HT-29 (cell line): ENCODE results near the gene NOD2. TPM values are rescaled to one million over a fixed set of nuclear protein-coding genes. Genes with fewer than 3 reads are reported as not detected.

ENCODE experiments used
- DNase-seq: peaks from one replicate; pipeline ENCODE4 v3.0.0-alpha.2; 2015; ENCODE audit warnings: low spot score
- total RNA-seq: library from RNA; depleted of rRNA; stranded (reverse); fragments of >200 nt; shearing (Covaris generic); gene quantifications from 2 replicates; pipeline ENCODE4 v1.2.3, GENCODE V29; 2014

NOD2 gene
- total RNA-seq, 1 experiment from 2014 or later, result not detected

DNA sequence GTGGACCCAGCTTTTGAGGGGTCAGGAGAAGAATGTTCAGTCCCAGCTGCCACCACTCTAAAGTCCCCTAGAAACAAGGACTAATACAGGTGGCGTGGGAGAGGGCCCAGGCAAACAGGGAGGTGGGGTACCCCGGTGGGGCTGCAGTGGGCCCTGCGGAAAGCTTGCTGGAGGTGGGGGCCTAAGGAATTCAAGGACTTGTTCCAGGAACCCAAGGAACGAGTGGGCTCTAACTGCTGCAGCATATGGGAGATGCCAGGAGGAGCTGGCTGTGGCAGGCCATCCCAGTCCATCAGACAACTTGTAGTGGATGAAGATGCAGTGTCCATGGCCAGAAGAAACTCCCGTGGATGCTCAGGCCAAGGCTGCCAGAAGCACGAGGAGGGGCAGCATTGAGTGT is 22.9 kb upstream of the NOD2 start:
- no peak for DNase-seq

- DNase-seq, result peak; percentile 27
These were observed 21.7 kb upstream of the NOD2 start for GRCh38 chr16:50671644-50672260.

- no peak for DNase-seq
These were observed 19.7 kb upstream of the NOD2 start for GRCh38 chr16:50673496-50674275.

GRCh38 chr16:50674831-50675230 is 18.6 kb upstream of the NOD2 start:
- no peak for DNase-seq

DNA sequence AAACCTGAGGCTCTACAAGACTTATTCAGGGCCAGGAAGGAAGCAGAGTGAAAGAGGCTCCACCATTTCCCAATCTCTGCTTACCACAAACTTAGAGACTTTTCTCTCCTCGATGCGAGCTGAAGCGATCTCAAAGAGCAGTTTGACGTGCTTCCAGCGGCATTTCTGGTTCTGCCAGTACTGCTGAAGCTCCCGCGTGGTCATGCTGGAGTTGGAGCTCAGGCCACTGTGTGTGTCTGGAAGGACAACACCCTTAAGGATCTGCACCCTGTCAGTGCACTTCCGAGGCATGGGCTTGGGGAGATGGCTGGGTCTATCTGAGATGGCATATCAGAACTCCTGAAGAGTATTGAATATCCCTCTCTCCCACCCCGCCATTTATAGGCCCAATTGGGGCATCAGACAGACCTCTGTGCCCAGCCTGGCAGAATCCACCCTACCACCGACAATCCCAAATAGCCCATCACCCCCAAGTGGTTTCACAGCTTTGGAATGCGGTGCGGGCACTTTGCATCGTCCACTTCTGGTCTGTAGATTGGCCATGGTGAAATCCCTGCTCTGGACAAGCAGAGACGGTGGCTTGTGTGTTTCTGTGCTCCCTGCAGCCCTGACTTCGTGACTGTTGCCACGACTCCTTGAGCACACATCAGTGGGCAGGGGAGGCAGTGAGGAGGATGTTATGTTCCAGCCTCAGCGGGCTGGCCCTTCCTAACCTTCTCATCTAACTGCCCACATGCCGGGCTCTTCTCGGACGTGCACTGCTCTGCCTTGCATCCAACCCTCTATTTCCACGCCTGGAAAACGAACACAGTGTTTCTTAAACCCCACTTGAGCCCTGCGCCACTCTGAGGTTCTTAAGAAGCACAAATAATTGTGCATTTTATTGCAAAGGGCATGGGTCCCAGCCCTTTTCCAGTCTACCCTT is 17.5 kb upstream of the NOD2 start:
- no peak for DNase-seq

GRCh38 chr16:50676684-50677225 is 16.7 kb upstream of the NOD2 start:
- DNase-seq, result no peak

GRCh38 chr16:50677351-50677750 is 16.1 kb upstream of the NOD2 start:
- no peak for DNase-seq

GRCh38 chr16:50678531-50678930 is 14.9 kb upstream of the NOD2 start:
- DNase-seq, result no peak

- no peak for DNase-seq
These were observed 14.1 kb upstream of the NOD2 start for GRCh38 chr16:50679266-50679665.

DNA sequence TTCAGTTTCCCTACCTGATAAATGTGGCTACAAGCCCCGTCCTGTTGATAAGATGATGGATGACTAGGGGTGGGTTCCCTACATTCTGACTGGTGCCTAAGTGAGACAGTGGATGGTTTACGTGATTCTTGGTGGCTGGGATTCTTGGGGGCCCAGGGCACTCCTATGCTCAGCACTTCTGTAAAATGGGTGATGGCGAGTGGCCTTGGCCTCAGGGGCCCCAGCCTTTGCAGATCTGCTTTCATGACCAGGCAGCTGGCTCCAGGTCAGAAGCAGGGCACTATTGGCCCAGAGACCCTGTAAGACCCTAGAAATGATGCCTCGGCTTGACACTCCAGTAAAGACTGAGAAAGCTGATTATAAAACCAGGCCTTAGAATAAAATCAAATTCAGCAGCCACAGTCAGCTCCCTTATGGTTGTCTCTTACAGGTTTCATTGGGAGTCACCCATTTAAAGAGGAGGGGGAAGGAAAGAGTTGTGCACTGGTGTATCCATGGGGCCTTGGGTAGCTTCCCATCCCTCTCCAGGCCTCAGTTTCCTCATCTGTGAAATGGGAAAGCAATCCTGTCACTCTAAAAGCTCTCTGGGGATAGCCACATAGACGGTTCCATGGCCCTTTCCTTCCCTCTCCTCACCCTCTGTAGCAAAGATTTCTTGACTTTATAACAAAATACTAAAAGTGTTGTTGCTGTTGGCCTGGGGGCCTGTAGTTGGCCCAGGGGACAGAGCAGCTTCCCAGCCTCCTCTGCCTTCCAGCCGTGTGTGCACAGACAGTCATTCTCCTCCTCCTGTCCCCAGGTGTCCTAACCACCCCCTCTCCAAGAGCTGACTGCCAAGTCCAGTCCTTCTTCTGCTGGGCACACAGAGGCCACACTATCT is 13.5 kb upstream of the NOD2 start:
- DNase-seq, result no peak

DNA sequence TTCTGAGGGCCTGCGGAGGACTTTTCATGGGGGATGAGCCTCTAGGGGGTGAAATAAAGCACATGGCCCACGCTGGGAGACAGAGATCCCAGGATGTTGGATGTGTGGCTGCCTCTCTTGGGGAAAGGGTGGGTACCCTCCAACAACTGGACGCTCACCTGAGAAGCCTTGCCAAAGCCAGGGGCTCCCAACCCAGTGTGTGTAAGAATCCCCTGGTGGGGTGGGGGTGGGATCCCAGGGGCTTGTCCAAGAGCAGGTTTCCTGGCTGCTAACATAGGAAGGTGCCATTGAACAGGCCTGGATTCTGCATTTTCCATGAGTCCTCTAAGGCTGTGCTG is 12.9 kb upstream of the NOD2 start:
- no peak for DNase-seq

GRCh38 chr16:50681021-50681885 is 12.2 kb upstream of the NOD2 start, which contains the start of gene SNX20:
Gene SNX20, minus strand, starts transcription at chr16:50681312. Its CDS starts 3,786 bp downstream, at chr16:50677526.
- no peak for DNase-seq

- DNase-seq, result no peak
These were observed 9.6 kb upstream of the NOD2 start for GRCh38 chr16:50683689-50684374.

GRCh38 chr16:50684823-50685461 is 8.5 kb upstream of the NOD2 start:
- no peak for DNase-seq

- DNase-seq, result no peak
These were observed 7.8 kb upstream of the NOD2 start for GRCh38 chr16:50685462-50686063.

- no peak for DNase-seq
These were observed 5.3 kb upstream of the NOD2 start for GRCh38 chr16:50688083-50688482.

DNA sequence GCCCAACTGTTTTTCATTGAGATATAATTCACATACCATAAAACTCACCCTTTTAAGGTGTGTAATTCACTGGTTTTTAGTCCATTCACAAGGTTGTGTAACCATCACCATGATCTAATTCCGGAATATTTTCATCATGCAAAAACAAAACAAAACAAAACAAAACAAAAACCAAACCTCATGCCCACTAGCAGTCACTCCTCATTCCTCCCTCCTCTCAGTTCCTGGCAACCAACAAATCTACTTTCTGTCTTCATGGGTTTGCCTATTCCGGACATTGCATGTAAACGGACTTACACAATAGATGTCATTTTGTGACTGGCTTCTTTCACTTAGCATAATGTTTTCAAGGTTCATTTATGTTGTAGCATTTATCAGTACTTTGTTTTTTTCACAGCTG is 4.5 kb upstream of the NOD2 start:
- DNase-seq, result no peak

DNA sequence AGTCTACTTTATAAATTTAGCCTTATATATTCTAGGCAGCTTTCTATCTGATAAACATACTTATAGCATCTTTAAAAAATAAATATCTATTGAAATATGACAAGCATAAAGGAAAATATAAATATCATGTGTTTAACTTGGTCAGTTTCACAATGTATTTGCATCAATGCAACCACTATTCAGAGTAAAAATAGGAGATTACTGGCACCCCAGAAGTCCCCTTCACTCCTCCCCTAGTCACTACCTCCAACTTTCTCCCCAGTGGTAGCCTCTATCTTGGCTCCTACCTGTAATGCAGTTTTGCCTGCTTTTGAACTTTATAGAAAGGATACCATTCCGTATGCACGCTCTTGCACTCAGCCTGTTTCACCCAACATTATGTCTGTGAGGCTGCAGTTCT is 3.2 kb upstream of the NOD2 start:
- DNase-seq, result no peak

- DNase-seq, result no peak
These were observed 785 bp upstream of the NOD2 start for GRCh38 chr16:50692644-50692998.
